Liver (tissue), 9 donors: Measurements from ENCODE around the gene TWF2. TPM values are rescaled to one million over a fixed set of nuclear protein-coding genes. Genes with fewer than 3 reads are reported as not detected.
A peak's percentile ranks its signal among the peaks of the same experiment; 100 is the strongest.

Source experiments
- DNase-seq: peaks from one replicate; pipeline ENCODE4 v3.0.0-alpha.2; 2017; ENCODE audit warnings: low spot score
- H3K27ac ChIP-seq, 2 donors: one replicate each; pipeline ENCODE4 v1.7.0; 2013; ENCODE audit warnings: inconsistent platforms in 2 of 2, low read length in 2 of 2, control low read depth in 1 of 2, low read depth in 1 of 2, mild to moderate bottlenecking in 1 of 2
- H3K27me3 ChIP-seq, 4 donors: one replicate each; pipeline versions ENCODE4 v1.6.1 to v1.7.0; 2013; ENCODE audit warnings: low read length in 3 of 4, inconsistent platforms in 1 of 4, mild to moderate bottlenecking in 1 of 4, moderate library complexity in 1 of 4; ENCODE audit not compliant: control insufficient read depth in 4 of 4, insufficient read depth in 4 of 4
- H3K36me3 ChIP-seq, 4 donors: one replicate each; pipeline versions ENCODE4 v1.6.1 to v1.7.0; 2013; ENCODE audit warnings: low read length in 3 of 4, mild to moderate bottlenecking in 3 of 4, low read depth in 1 of 4, moderate library complexity in 1 of 4; ENCODE audit not compliant: control insufficient read depth in 4 of 4, insufficient read depth in 3 of 4
- H3K4me1 ChIP-seq, 4 donors: one replicate each; pipeline versions ENCODE4 v1.6.1 to v1.7.0; 2013; ENCODE audit warnings: low read length in 3 of 4, mild to moderate bottlenecking in 3 of 4, moderate library complexity in 1 of 4; ENCODE audit not compliant: control insufficient read depth in 4 of 4, insufficient read depth in 4 of 4
- H3K4me3 ChIP-seq, 3 donors: one replicate each; pipeline versions ENCODE4 v1.6.1 to v1.7.0; 2013; ENCODE audit warnings: low read length in 3 of 3, control low read depth in 1 of 3, low read depth in 1 of 3, mild to moderate bottlenecking in 1 of 3
- H3K9ac ChIP-seq, 2 donors: one replicate each; pipeline ENCODE4 v1.7.0; 2013; ENCODE audit warnings: low read length in 2 of 2, mild to moderate bottlenecking in 2 of 2, moderate library complexity in 2 of 2, control low read depth in 1 of 2, low read depth in 1 of 2
- H3K9me3 ChIP-seq, 4 donors: one replicate each; pipeline versions ENCODE4 v1.6.1 to v1.7.0; 2013; ENCODE audit warnings: low read length in 3 of 4; ENCODE audit not compliant: control insufficient read depth in 4 of 4
- EGR1 ChIP-seq, 2 donors: IDR thresholded peaks; 2 replicates each; pipeline ENCODE4 v1.6.1; 2016 to 2018; ENCODE audit warnings: antibody characterized with exemption in 2 of 2, low read depth in 2 of 2
- FOXA1 ChIP-seq: IDR thresholded peaks from 2 replicates; pipeline ENCODE4 v1.6.1; 2016; ENCODE audit warnings: antibody characterized with exemption
- FOXA2 ChIP-seq: IDR thresholded peaks from 2 replicates; pipeline ENCODE4 v1.6.1; 2016; ENCODE audit warnings: antibody characterized with exemption
- GABPA ChIP-seq, 2 donors: IDR thresholded peaks in 1 of 2; conservative IDR thresholded peaks in 1 of 2; 2 replicates each; pipeline ENCODE4 v1.6.1; 2016; ENCODE audit warnings: antibody characterized with exemption in 2 of 2, mild to moderate bottlenecking in 1 of 2, moderate library complexity in 1 of 2
- HNF4A ChIP-seq, 2 donors: conservative IDR thresholded peaks; 2 replicates each; pipeline ENCODE4 v1.6.1; 2016; ENCODE audit warnings: antibody characterized with exemption in 2 of 2, mild to moderate bottlenecking in 2 of 2
- HNF4G ChIP-seq: IDR thresholded peaks from 2 replicates; pipeline ENCODE4 v1.6.1; 2016; ENCODE audit warnings: antibody characterized with exemption
- JUND ChIP-seq, 2 donors: IDR thresholded peaks; 2 replicates each; pipeline ENCODE4 v1.6.1; 2016; ENCODE audit warnings: antibody characterized with exemption in 2 of 2
- NR2F2 ChIP-seq: IDR thresholded peaks from 2 replicates; pipeline ENCODE4 v1.6.1; 2016; ENCODE audit warnings: antibody characterized with exemption
- RAD21 ChIP-seq, 2 donors: IDR thresholded peaks; 2 replicates each; pipeline ENCODE4 v1.6.1; 2016; ENCODE audit warnings: antibody characterized with exemption in 2 of 2, mild to moderate bottlenecking in 2 of 2
- RXRA ChIP-seq, 2 donors: IDR thresholded peaks; 2 replicates each; pipeline ENCODE4 v1.6.1; 2017 to 2018; ENCODE audit warnings: antibody characterized with exemption in 2 of 2, mild to moderate bottlenecking in 1 of 2
- SP1 ChIP-seq: IDR thresholded peaks from 2 replicates; pipeline ENCODE4 v1.6.1; 2018; ENCODE audit warnings: antibody characterized with exemption, mild to moderate bottlenecking
- TAF1 ChIP-seq: conservative IDR thresholded peaks from 2 replicates; pipeline ENCODE4 v1.6.1; 2016; ENCODE audit warnings: antibody characterized with exemption, mild to moderate bottlenecking
- YY1 ChIP-seq: IDR thresholded peaks from 2 replicates; pipeline ENCODE4 v1.6.1; 2016; ENCODE audit warnings: antibody characterized with exemption, mild to moderate bottlenecking
- WGBS: extraction: QIAGEN DNeasy Blood & Tissue Kit; methylation state at CpG from one replicate; pipeline ENCODE4 v1.1.7; 2013; 5-methylcytosine and 5-hydroxymethylcytosine counted together
- polyA plus RNA-seq, 2 donors: library from polyadenylated mRNA; stranded (reverse) in 1 of 2; unstranded in 1 of 2; fragments of 200-250 nt in 1 of 2; fragments of >200 nt in 1 of 2; fragmentation: Nextera tagmentation in 1 of 2; extraction: Ambion mirVana in 1 of 2; gene quantifications; one replicate each; pipeline versions ENCODE4 v1.2.1 to v1.2.3, GENCODE V29; 2013 to 2015
- total RNA-seq, 2 donors: library from RNA; depleted of rRNA; stranded (reverse); fragments of >200 nt; gene quantifications; one replicate each; pipeline ENCODE4 v1.2.3, GENCODE V29; 2014
- TF ChIP-seq, protein P1 (sequence below): IDR thresholded peaks from 2 replicates; pipeline ENCODE4 v1.6.1; 2016; ENCODE audit warnings: antibody characterized with exemption
- TF ChIP-seq, protein P2 (sequence below): fragments of 150-350 bp; IDR thresholded peaks from 2 replicates; pipeline ENCODE4 v1.5.1; 2017; ENCODE audit warnings: improper control_type of control experiment, low read depth, low read length; ENCODE audit not compliant: missing input control
- TF ChIP-seq, protein P3 (sequence below): IDR thresholded peaks from 2 replicates; pipeline ENCODE4 v1.6.1; 2016; ENCODE audit warnings: antibody characterized with exemption
- TF ChIP-seq, protein P4 (sequence below): IDR thresholded peaks from 2 replicates; pipeline ENCODE4 v1.6.1; 2016; ENCODE audit warnings: antibody characterized with exemption
- TF ChIP-seq, protein P5 (sequence below): IDR thresholded peaks from 2 replicates; pipeline ENCODE4 v1.6.1; 2016; ENCODE audit warnings: antibody characterized with exemption, mild to moderate bottlenecking
- donor health status: healthy.
- donor health status: healthy.
- donor health status: healthy.
- donor health status: healthy.
- donor health status: healthy.

Gene TWF2
- total and polyA plus RNA-seq, 4 donors, result 12.0 to 26.3 (median 17.6) TPM

DNA sequence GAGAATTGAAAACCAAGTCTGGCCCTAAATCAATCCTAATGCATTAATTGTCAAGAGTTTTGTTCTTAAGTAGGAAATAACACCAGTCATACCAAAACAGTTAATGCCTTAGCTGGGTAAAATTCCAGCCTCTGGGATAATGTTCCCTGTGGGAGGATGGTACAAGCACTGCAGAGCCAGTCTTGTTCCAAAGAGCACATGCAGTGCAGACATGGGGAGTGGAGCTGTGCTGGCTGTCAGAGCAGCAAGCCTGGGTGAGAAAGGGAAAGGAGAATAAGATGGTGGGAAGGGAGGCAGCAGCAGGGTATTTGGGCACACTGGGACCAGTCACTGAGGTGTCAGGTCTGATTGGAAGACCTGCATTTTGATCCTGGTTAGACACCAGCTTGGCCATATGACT, 28.9 kb downstream of the TWF2 start:
- Histone ChIP-seq H3K9me3 (no peaks in the 10 kb centered on the region), H3K36me3 (peaks cover 22 to 82% (median 76%) of the 10 kb centered on the region in 4 donors), H3K27ac (peak overlapping the region; percentile 85 to 96), H3K27me3 (no peaks in the 10 kb centered on the region), H3K4me3 (no peak overlapping the region), H3K9ac (no peak overlapping the region), H3K4me1 (peaks cover 3 to 67% (median 47%) of the 10 kb centered on the region in 4 donors)
- no peak for DNase-seq
- TF ChIP-seq RXRA (IDR thresholded peaks at IDR 0.05) (no peak), TAF1 (no peak), HNF4A (conservative IDR thresholded peaks at IDR 0.05) (peak in 1 of 2 donors; percentile 2)

DNA sequence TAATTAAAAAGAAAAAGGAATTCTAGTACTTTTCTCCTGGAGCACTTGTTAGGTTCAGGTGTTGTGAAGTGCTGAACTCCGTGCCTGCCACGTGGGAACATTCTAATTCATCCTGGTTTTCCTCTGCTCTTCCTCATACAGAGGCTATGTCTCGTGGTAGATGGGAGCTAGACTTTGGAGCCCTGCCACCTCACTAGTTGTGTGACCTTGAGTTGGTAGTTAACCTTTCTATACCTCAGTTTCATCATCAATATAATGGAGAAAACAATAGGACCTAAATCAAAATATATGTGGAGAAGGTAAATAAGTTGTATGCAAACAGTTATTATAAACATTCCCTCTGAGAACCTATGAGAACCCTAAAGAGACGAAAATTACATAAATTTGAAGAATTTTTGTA, 30.4 kb downstream of the TWF2 start:
- Histone ChIP-seq H3K27ac (peak overlapping the region; percentile 56 to 96), H3K36me3 (peaks cover 16 to 81% (median 75%) of the 10 kb centered on the region in 4 donors), H3K9ac (peak overlapping the region in 1 of 2 donors; percentile 46), H3K27me3 (no peaks in the 10 kb centered on the region), H3K4me3 (no peak overlapping the region), H3K4me1 (peaks cover 3 to 77% (median 52%) of the 10 kb centered on the region in 4 donors), H3K9me3 (no peaks in the 10 kb centered on the region)
- no peak for TF ChIP-seq EGR1 (IDR thresholded peaks at IDR 0.05; ENCODE audit: low read depth in 2 of 2)
- peak in 1 of 2 donors; percentile 20 for TF ChIP-seq JUND (IDR thresholded peaks at IDR 0.05)
- no peak for TF ChIP-seq HNF4G
- TF ChIP-seq, protein P1, sequence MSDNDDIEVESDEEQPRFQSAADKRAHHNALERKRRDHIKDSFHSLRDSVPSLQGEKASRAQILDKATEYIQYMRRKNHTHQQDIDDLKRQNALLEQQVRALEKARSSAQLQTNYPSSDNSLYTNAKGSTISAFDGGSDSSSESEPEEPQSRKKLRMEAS, result peak; percentile 40
- TF ChIP-seq YY1, result no peak
- TF ChIP-seq HNF4A (conservative IDR thresholded peaks at IDR 0.05), result peak in 1 of 2 donors; percentile 49
- no peak for TF ChIP-seq NR2F2
- TF ChIP-seq FOXA1, result no peak
- no peak for TF ChIP-seq TAF1
- TF ChIP-seq GABPA (IDR thresholded peaks at IDR 0.05 in 1 of 2, conservative IDR thresholded peaks at IDR 0.05 in 1 of 2), result no peak
- peak in 1 of 2 donors; percentile 49 for TF ChIP-seq RXRA (IDR thresholded peaks at IDR 0.05)
- TF ChIP-seq, protein P2, sequence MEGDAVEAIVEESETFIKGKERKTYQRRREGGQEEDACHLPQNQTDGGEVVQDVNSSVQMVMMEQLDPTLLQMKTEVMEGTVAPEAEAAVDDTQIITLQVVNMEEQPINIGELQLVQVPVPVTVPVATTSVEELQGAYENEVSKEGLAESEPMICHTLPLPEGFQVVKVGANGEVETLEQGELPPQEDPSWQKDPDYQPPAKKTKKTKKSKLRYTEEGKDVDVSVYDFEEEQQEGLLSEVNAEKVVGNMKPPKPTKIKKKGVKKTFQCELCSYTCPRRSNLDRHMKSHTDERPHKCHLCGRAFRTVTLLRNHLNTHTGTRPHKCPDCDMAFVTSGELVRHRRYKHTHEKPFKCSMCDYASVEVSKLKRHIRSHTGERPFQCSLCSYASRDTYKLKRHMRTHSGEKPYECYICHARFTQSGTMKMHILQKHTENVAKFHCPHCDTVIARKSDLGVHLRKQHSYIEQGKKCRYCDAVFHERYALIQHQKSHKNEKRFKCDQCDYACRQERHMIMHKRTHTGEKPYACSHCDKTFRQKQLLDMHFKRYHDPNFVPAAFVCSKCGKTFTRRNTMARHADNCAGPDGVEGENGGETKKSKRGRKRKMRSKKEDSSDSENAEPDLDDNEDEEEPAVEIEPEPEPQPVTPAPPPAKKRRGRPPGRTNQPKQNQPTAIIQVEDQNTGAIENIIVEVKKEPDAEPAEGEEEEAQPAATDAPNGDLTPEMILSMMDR, result no peak
- TF ChIP-seq, protein P3, sequence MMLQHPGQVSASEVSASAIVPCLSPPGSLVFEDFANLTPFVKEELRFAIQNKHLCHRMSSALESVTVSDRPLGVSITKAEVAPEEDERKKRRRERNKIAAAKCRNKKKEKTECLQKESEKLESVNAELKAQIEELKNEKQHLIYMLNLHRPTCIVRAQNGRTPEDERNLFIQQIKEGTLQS, result no peak
- TF ChIP-seq RAD21 (IDR thresholded peaks at IDR 0.05), result peak in 1 of 2 donors; percentile 9
- TF ChIP-seq SP1, result peak; percentile 28
- TF ChIP-seq, protein P4, sequence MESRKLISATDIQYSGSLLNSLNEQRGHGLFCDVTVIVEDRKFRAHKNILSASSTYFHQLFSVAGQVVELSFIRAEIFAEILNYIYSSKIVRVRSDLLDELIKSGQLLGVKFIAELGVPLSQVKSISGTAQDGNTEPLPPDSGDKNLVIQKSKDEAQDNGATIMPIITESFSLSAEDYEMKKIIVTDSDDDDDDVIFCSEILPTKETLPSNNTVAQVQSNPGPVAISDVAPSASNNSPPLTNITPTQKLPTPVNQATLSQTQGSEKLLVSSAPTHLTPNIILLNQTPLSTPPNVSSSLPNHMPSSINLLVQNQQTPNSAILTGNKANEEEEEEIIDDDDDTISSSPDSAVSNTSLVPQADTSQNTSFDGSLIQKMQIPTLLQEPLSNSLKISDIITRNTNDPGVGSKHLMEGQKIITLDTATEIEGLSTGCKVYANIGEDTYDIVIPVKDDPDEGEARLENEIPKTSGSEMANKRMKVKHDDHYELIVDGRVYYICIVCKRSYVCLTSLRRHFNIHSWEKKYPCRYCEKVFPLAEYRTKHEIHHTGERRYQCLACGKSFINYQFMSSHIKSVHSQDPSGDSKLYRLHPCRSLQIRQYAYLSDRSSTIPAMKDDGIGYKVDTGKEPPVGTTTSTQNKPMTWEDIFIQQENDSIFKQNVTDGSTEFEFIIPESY, result no peak
- TF ChIP-seq FOXA2, result peak; percentile 2
- TF ChIP-seq, protein P5, sequence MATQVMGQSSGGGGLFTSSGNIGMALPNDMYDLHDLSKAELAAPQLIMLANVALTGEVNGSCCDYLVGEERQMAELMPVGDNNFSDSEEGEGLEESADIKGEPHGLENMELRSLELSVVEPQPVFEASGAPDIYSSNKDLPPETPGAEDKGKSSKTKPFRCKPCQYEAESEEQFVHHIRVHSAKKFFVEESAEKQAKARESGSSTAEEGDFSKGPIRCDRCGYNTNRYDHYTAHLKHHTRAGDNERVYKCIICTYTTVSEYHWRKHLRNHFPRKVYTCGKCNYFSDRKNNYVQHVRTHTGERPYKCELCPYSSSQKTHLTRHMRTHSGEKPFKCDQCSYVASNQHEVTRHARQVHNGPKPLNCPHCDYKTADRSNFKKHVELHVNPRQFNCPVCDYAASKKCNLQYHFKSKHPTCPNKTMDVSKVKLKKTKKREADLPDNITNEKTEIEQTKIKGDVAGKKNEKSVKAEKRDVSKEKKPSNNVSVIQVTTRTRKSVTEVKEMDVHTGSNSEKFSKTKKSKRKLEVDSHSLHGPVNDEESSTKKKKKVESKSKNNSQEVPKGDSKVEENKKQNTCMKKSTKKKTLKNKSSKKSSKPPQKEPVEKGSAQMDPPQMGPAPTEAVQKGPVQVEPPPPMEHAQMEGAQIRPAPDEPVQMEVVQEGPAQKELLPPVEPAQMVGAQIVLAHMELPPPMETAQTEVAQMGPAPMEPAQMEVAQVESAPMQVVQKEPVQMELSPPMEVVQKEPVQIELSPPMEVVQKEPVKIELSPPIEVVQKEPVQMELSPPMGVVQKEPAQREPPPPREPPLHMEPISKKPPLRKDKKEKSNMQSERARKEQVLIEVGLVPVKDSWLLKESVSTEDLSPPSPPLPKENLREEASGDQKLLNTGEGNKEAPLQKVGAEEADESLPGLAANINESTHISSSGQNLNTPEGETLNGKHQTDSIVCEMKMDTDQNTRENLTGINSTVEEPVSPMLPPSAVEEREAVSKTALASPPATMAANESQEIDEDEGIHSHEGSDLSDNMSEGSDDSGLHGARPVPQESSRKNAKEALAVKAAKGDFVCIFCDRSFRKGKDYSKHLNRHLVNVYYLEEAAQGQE, result no peak
- no peak for DNase-seq
- 66% methylated on average over 4 of the region's 4 CpGs for WGBS
